H9 (cell line): ENCODE measurements around the gene MYRIP. TPM values are rescaled to one million over a fixed set of nuclear protein-coding genes. Genes with fewer than 3 reads are reported as not detected.

Experiments
- DNase-seq: peaks from one replicate; pipeline ENCODE4 v3.0.0-alpha.2; 2017
- H2AFZ ChIP-seq: one replicate; pipeline ENCODE4 v1.6.1; 2013; ENCODE audit warnings: mild to moderate bottlenecking, low read length, control low read depth, moderate library complexity
- H2AK5ac ChIP-seq: 2 replicates; pipeline ENCODE4 v1.6.1; 2013; ENCODE audit warnings: low read length, control low read depth, mixed read lengths; ENCODE audit not compliant: insufficient read length
- H2BK120ac ChIP-seq: one replicate; pipeline ENCODE4 v1.6.1; 2013; ENCODE audit warnings: low read depth, mild to moderate bottlenecking, low read length, control low read depth, inconsistent platforms; ENCODE audit not compliant: poor library complexity, severe bottlenecking
- H2BK12ac ChIP-seq: 2 replicates; pipeline ENCODE4 v1.6.1; 2013; ENCODE audit warnings: low read length, control low read depth, mixed read lengths, low read depth; ENCODE audit not compliant: insufficient read length
- H2BK15ac ChIP-seq: 2 replicates; pipeline ENCODE4 v1.6.1; 2013; ENCODE audit warnings: low read depth, low read length, control low read depth
- H2BK20ac ChIP-seq: one replicate; pipeline ENCODE4 v1.6.1; 2013; ENCODE audit warnings: low read depth, mild to moderate bottlenecking, low read length, control low read depth, inconsistent platforms; ENCODE audit not compliant: poor library complexity, severe bottlenecking
- H2BK5ac ChIP-seq: 2 replicates; pipeline ENCODE4 v1.6.1; 2013; ENCODE audit warnings: low read length, control low read depth, mixed read lengths; ENCODE audit not compliant: insufficient read length
- H3K14ac ChIP-seq: 2 replicates; pipeline ENCODE4 v1.6.1; 2013; ENCODE audit warnings: low read length, control low read depth; ENCODE audit not compliant: insufficient read depth
- H3K18ac ChIP-seq: 2 replicates; pipeline ENCODE4 v1.6.1; 2013; ENCODE audit warnings: low read depth, mild to moderate bottlenecking, mixed read lengths, low read length, control low read depth; ENCODE audit not compliant: insufficient read length
- H3K23ac ChIP-seq: 2 replicates; pipeline ENCODE4 v1.6.1; 2013; ENCODE audit warnings: low read length, control low read depth, mixed read lengths, low read depth; ENCODE audit not compliant: insufficient read length
- H3K23me2 ChIP-seq: 2 replicates; pipeline ENCODE4 v1.6.1; 2013; ENCODE audit warnings: low read depth, mild to moderate bottlenecking, mixed read lengths, low read length, control low read depth; ENCODE audit not compliant: insufficient read length, poor library complexity, severe bottlenecking
- H3K27ac ChIP-seq: 2 replicates; pipeline ENCODE4 v1.5.1; 2013; ENCODE audit warnings: low read length, control low read depth, mixed read lengths, low read depth; ENCODE audit not compliant: insufficient read length
- H3K27me3 ChIP-seq: 2 replicates; pipeline ENCODE4 v1.6.1; 2013; ENCODE audit warnings: low read length, control low read depth, inconsistent platforms; ENCODE audit not compliant: insufficient read depth
- H3K4ac ChIP-seq: 2 replicates; pipeline ENCODE4 v1.6.1; 2013; ENCODE audit warnings: low read depth, mild to moderate bottlenecking, control low read depth, inconsistent platforms, low read length, moderate library complexity
- H3K4me1 ChIP-seq: 2 replicates; pipeline ENCODE4 v1.6.1; 2013; ENCODE audit warnings: low read length, control low read depth, inconsistent platforms; ENCODE audit not compliant: insufficient read depth
- H3K4me2 ChIP-seq: 2 replicates; pipeline ENCODE4 v1.6.1; 2013; ENCODE audit warnings: low read length, control low read depth, mixed read lengths; ENCODE audit not compliant: insufficient read length, insufficient read depth
- H3K56ac ChIP-seq: 2 replicates; pipeline ENCODE4 v1.6.1; 2013; ENCODE audit warnings: low read depth, mild to moderate bottlenecking, mixed read lengths, low read length, control low read depth; ENCODE audit not compliant: insufficient read length
- H3K79me1 ChIP-seq: 2 replicates; pipeline ENCODE4 v1.6.1; 2013; ENCODE audit warnings: low read depth, mild to moderate bottlenecking, moderate library complexity, low read length, control low read depth, inconsistent platforms; ENCODE audit not compliant: insufficient read depth, poor library complexity, severe bottlenecking
- H3K79me2 ChIP-seq: 2 replicates; pipeline ENCODE4 v1.6.1; 2013; ENCODE audit warnings: low read length, control low read depth, inconsistent platforms; ENCODE audit not compliant: insufficient read depth
- H3K9ac ChIP-seq: 2 replicates; pipeline ENCODE4 v1.6.1; 2013; ENCODE audit warnings: low read length, control low read depth, mixed read lengths; ENCODE audit not compliant: insufficient read length; ENCODE audit errors: extremely low read depth
- H3K9me3 ChIP-seq: one replicate; pipeline ENCODE4 v1.6.1; 2013; ENCODE audit warnings: low read depth, low read length, inconsistent platforms; ENCODE audit not compliant: control insufficient read depth
- H3T11ph ChIP-seq: one replicate; pipeline ENCODE4 v1.6.1; 2013; ENCODE audit warnings: mild to moderate bottlenecking, low read length, control low read depth, inconsistent platforms
- H4K20me1 ChIP-seq: one replicate; pipeline ENCODE4 v1.6.1; 2013; ENCODE audit not compliant: control insufficient read depth, insufficient read length, insufficient read depth
- H4K5ac ChIP-seq: 2 replicates; pipeline ENCODE4 v1.6.1; 2013; ENCODE audit warnings: low read depth, mild to moderate bottlenecking, mixed read lengths, low read length, control low read depth; ENCODE audit not compliant: insufficient read length
- H4K8ac ChIP-seq: replicated peaks from 2 replicates; pipeline ENCODE4 v1.6.1; 2013; ENCODE audit warnings: low read length, control low read depth, mixed read lengths, low read depth; ENCODE audit not compliant: insufficient read length
- H4K91ac ChIP-seq: 2 replicates; pipeline ENCODE4 v1.6.1; 2013; ENCODE audit warnings: low read depth, mild to moderate bottlenecking, moderate library complexity, mixed read lengths, low read length, control low read depth; ENCODE audit not compliant: insufficient read length
- H3K27ac Mint-ChIP-seq, 3 experiments: 2 replicates in 2 of 3; 3 replicates in 1 of 3; pipeline ENCODE4 v1.8.0; 2020 to 2021; ENCODE audit warnings: mixed read lengths in 3 of 3, mild to moderate bottlenecking in 1 of 3, moderate library complexity in 1 of 3
- H3K27me3 Mint-ChIP-seq: 2 replicates; pipeline ENCODE4 v1.8.0; 2021; ENCODE audit warnings: low read depth, mild to moderate bottlenecking, moderate library complexity, mixed read lengths
- H3K36me3 Mint-ChIP-seq, 3 experiments: 2 replicates in 2 of 3; 3 replicates in 1 of 3; pipeline ENCODE4 v1.8.0; 2020 to 2021; ENCODE audit warnings: low read depth in 3 of 3, mixed read lengths in 3 of 3; ENCODE audit not compliant: insufficient read depth in 1 of 3
- H3K4me1 Mint-ChIP-seq, 2 experiments: 2 replicates each; pipeline ENCODE4 v1.8.0; 2020; ENCODE audit warnings: mixed read lengths in 2 of 2
- H3K4me3 Mint-ChIP-seq, 2 experiments: 2 replicates in 1 of 2; 3 replicates in 1 of 2; pipeline ENCODE4 v1.8.0; 2020 to 2021; ENCODE audit warnings: mild to moderate bottlenecking in 2 of 2, mixed read lengths in 2 of 2, moderate library complexity in 1 of 2
- H3K9me3 Mint-ChIP-seq, 2 experiments: 2 replicates in 1 of 2; 3 replicates in 1 of 2; pipeline ENCODE4 v1.8.0; 2020; ENCODE audit warnings: mild to moderate bottlenecking in 2 of 2, mixed read lengths in 2 of 2, moderate library complexity in 1 of 2
- CTCF ChIP-seq: fragments of 200-600 bp; sonication (generic); conservative IDR thresholded peaks from 3 replicates; pipeline ENCODE4 v1.8.0; 2021; ENCODE audit warnings: antibody characterized with exemption, mild to moderate bottlenecking
- WGBS: extraction: QIAGEN DNeasy Blood & Tissue Kit; methylation state at CpG from one replicate; pipeline ENCODE4 v1.1.7; 2013; ENCODE audit warnings: missing lambda C conversion rate, low lambda C conversion rate, mixed read lengths; ENCODE audit not compliant: insufficient read length; ENCODE audit errors: extremely low coverage; 5-methylcytosine and 5-hydroxymethylcytosine counted together
- total RNA-seq: library from RNA; stranded (reverse); gene quantifications from 2 replicates; pipeline ENCODE4 v1.2.1, GENCODE V29; 2021

Gene MYRIP
- total RNA-seq, 1 experiment from 2014 or later, result 1.8 TPM

- H3K4me1 ChIP-seq, result no peaks in the 10 kb centered on the region
Measured at GRCh38 chr3:39879581-39879980, 70.2 kb downstream of the MYRIP start.

More at GRCh38 chr3:39879581-39879980, 70.2 kb downstream of the MYRIP start:
- Histone ChIP-seq H3T11ph (no peak overlapping the region), H3K9ac (no peak overlapping the region), H2AK5ac (no peak overlapping the region), H3K4ac (no peak overlapping the region), H3K14ac (no peak overlapping the region), H4K5ac (no peak overlapping the region), H4K91ac (no peak overlapping the region), H2BK20ac (no peak overlapping the region), H2BK12ac (no peak overlapping the region), H2AFZ (no peak overlapping the region), H3K27ac (no peak overlapping the region), H3K23ac (no peak overlapping the region), H3K56ac (no peak overlapping the region), H4K8ac (no peak overlapping the region), H3K23me2 (no peaks in the 10 kb centered on the region), H3K4me2 (no peak overlapping the region), H3K27me3 (no peaks in the 10 kb centered on the region), H3K18ac (no peak overlapping the region), H3K79me1 (no peaks in the 10 kb centered on the region), H2BK15ac (no peak overlapping the region), H3K79me2 (no peaks in the 10 kb centered on the region), H2BK5ac (no peak overlapping the region), H2BK120ac (no peak overlapping the region), H3K9me3 (no peaks in the 10 kb centered on the region), H4K20me1 (no peaks in the 10 kb centered on the region)
- Mint-ChIP-seq H3K9me3 (peaks cover 10 to 18% of the 10 kb centered on the region in 2 experiments), H3K36me3 (peaks cover 6 to 9% (median 9%) of the 10 kb centered on the region in 3 experiments; a peak in 5 of 7 replicates), H3K27ac (no peak overlapping the region), H3K4me3 (no peak overlapping the region), H3K27me3 (no peaks in the 10 kb centered on the region), H3K4me1 (no peaks in the 10 kb centered on the region)
- WGBS, result no CpG with 5 or more reads among the region's 2 CpGs
- DNase-seq, result no peak
- no peak for TF ChIP-seq CTCF
